Breast epithelium (tissue), 3 donors: ENCODE data around the gene TNFRSF8.

ENCODE experiments used
- CTCF ChIP-seq, 3 donors: fragments of 450-650 bp; IDR thresholded peaks; one replicate each; pipeline ENCODE4 v1.5.1; 2016 to 2017; ENCODE audit warnings: antibody characterized with exemption in 3 of 3, mild to moderate bottlenecking in 3 of 3, moderate library complexity in 3 of 3
- POLR2A ChIP-seq: fragments of 450-650 bp; IDR thresholded peaks from one replicate; pipeline ENCODE4 v1.6.1; 2016; ENCODE audit warnings: antibody characterized with exemption, mild to moderate bottlenecking, moderate library complexity

- TF ChIP-seq CTCF (IDR thresholded peaks at IDR 0.05) = no peak
- TF ChIP-seq POLR2A = no peak
These were observed 9.2 kb upstream of the TNFRSF8 start for GRCh38 chr1:12053752-12054548.
